HEK293 (cell line): Measurements from ENCODE around the gene ZSCAN9.

Experiments used
- CTCF ChIA-PET: fragments of 350-600 bp; formaldehyde crosslinking; extraction: SDS; loops from one replicate; lab custom pipeline; 2021; ENCODE audit warnings: antibody characterized with exemption; lab: Yijun Ruan, JAX
- POLR2A ChIA-PET: fragments of 300-600 bp; formaldehyde crosslinking; extraction: SDS; loops from one replicate; lab custom pipeline; 2020; ENCODE audit warnings: antibody characterized with exemption, inconsistent platforms; lab: Yijun Ruan, JAX
- H3K27ac ChIP-seq: fragments of 200-500 bp; sonication (Bioruptor generic); 2 replicates; pipeline ENCODE4 v1.5.1; 2014; ENCODE audit warnings: low read depth, low read length, control low read depth, inconsistent platforms; ENCODE audit errors: extremely low read depth
- H3K36me3 ChIP-seq, 2 experiments: fragments of 200-500 bp in 1 of 2; sonication (Bioruptor generic) in 1 of 2; 1 replicate in 1 of 2; 2 replicates in 1 of 2; pipeline ENCODE4 v1.5.1; 2014 to 2017; ENCODE audit warnings: inconsistent platforms in 2 of 2, low read length in 2 of 2; ENCODE audit not compliant: control insufficient read depth in 2 of 2, insufficient read depth in 1 of 2
- H3K4me1 ChIP-seq: fragments of 200-500 bp; sonication (Bioruptor generic); 2 replicates; pipeline ENCODE4 v1.5.1; 2014; ENCODE audit warnings: mild to moderate bottlenecking, low read length, inconsistent platforms; ENCODE audit not compliant: control insufficient read depth, insufficient read depth
- H3K4me3 ChIP-seq: 2 replicates; pipeline ENCODE4 v1.5.1; 2011; ENCODE audit warnings: low read depth, mild to moderate bottlenecking, control low read depth, low read length, moderate library complexity
- H3K9me3 ChIP-seq: fragments of 200-500 bp; sonication (Bioruptor generic); 2 replicates; pipeline ENCODE4 v1.5.1; 2014; ENCODE audit warnings: low read depth, low read length, inconsistent platforms; ENCODE audit not compliant: control insufficient read depth, insufficient read depth
- EGR2 ChIP-seq: fragments of 450-650 bp; formaldehyde crosslinking; IDR thresholded peaks from 2 replicates; pipeline ENCODE4 v1.5.1; 2016; ENCODE audit warnings: low read depth, missing biosample characterization, missing genetic modification characterization
- KLF1 ChIP-seq: fragments of 450-650 bp; formaldehyde crosslinking; IDR thresholded peaks from 2 replicates; pipeline ENCODE4 v1.5.1; 2016; ENCODE audit warnings: missing biosample characterization, missing genetic modification characterization
- KLF16 ChIP-seq: fragments of 450-650 bp; formaldehyde crosslinking; IDR thresholded peaks from 2 replicates; pipeline ENCODE4 v1.5.1; 2017; ENCODE audit warnings: missing biosample characterization, missing genetic modification characterization
- KLF9 ChIP-seq: fragments of 450-650 bp; formaldehyde crosslinking; IDR thresholded peaks from 2 replicates; pipeline ENCODE4 v1.5.1; 2016; ENCODE audit warnings: missing biosample characterization, missing genetic modification characterization, low read depth
- MZF1 ChIP-seq: fragments of 450-650 bp; formaldehyde crosslinking; IDR thresholded peaks from 2 replicates; pipeline ENCODE4 v1.5.1; 2017; ENCODE audit warnings: missing biosample characterization, missing genetic modification characterization, borderline replicate concordance
- SCRT2 ChIP-seq: fragments of 450-650 bp; formaldehyde crosslinking; IDR thresholded peaks from 2 replicates; pipeline ENCODE4 v1.5.1; 2016; ENCODE audit warnings: missing biosample characterization, missing genetic modification characterization
- ZBTB17 ChIP-seq: fragments of 450-650 bp; formaldehyde crosslinking; IDR thresholded peaks from 2 replicates; pipeline ENCODE4 v1.5.1; 2016; ENCODE audit warnings: missing biosample characterization, missing genetic modification characterization
- ZBTB20 ChIP-seq: fragments of 450-650 bp; formaldehyde crosslinking; IDR thresholded peaks from 2 replicates; pipeline ENCODE4 v1.5.1; 2016; ENCODE audit warnings: missing biosample characterization, missing genetic modification characterization
- ZBTB44 ChIP-seq: fragments of 450-650 bp; IDR thresholded peaks from 2 replicates; pipeline ENCODE4 v1.5.1; 2018; ENCODE audit warnings: missing biosample characterization, mild to moderate bottlenecking, missing genetic modification characterization
- ZEB2 ChIP-seq: fragments of 450-650 bp; formaldehyde crosslinking; IDR thresholded peaks from 2 replicates; pipeline ENCODE4 v1.5.1; 2016; ENCODE audit warnings: missing biosample characterization, missing genetic modification characterization
- ZNF121 ChIP-seq: fragments of 450-650 bp; formaldehyde crosslinking; IDR thresholded peaks from 2 replicates; pipeline ENCODE4 v1.5.1; 2016; ENCODE audit warnings: missing biosample characterization, missing genetic modification characterization
- ZNF155 ChIP-seq: fragments of 450-650 bp; formaldehyde crosslinking; IDR thresholded peaks from 2 replicates; pipeline ENCODE4 v1.5.1; 2016; ENCODE audit warnings: missing biosample characterization, missing genetic modification characterization
- ZNF335 ChIP-seq: fragments of 450-650 bp; formaldehyde crosslinking; conservative IDR thresholded peaks from 2 replicates; pipeline ENCODE4 v1.5.1; 2016; ENCODE audit warnings: missing biosample characterization, missing genetic modification characterization
- ZNF37A ChIP-seq: fragments of 450-650 bp; IDR thresholded peaks from 2 replicates; pipeline ENCODE4 v1.5.1; 2018; ENCODE audit warnings: missing biosample characterization, missing genetic modification characterization
- ZNF391 ChIP-seq: fragments of 450-650 bp; formaldehyde crosslinking; IDR thresholded peaks from 2 replicates; pipeline ENCODE4 v1.5.1; 2016; ENCODE audit warnings: low read depth, missing biosample characterization, missing genetic modification characterization, borderline replicate concordance
- ZNF394 ChIP-seq: fragments of 450-650 bp; formaldehyde crosslinking; IDR thresholded peaks from 2 replicates; pipeline ENCODE4 v1.5.1; 2016; ENCODE audit warnings: missing biosample characterization, missing genetic modification characterization, mild to moderate bottlenecking, moderate library complexity, borderline replicate concordance
- ZNF623 ChIP-seq: fragments of 450-650 bp; formaldehyde crosslinking; IDR thresholded peaks from 2 replicates; pipeline ENCODE4 v1.5.1; 2016; ENCODE audit warnings: missing biosample characterization, missing genetic modification characterization
- ZNF629 ChIP-seq: fragments of 450-650 bp; formaldehyde crosslinking; IDR thresholded peaks from 2 replicates; pipeline ENCODE4 v1.5.1; 2017; ENCODE audit warnings: missing biosample characterization, missing genetic modification characterization
- ZNF660 ChIP-seq: fragments of 450-650 bp; IDR thresholded peaks from 2 replicates; pipeline ENCODE4 v1.5.1; 2018; ENCODE audit warnings: missing biosample characterization, mild to moderate bottlenecking, missing genetic modification characterization
- ZNF76 ChIP-seq: fragments of 450-650 bp; formaldehyde crosslinking; IDR thresholded peaks from 2 replicates; pipeline ENCODE4; 2016; ENCODE audit warnings: low read depth, missing biosample characterization, missing genetic modification characterization, borderline replicate concordance
- TF ChIP-seq, protein P1 (sequence below): fragments of 450-650 bp; formaldehyde crosslinking; IDR thresholded peaks from 2 replicates; pipeline ENCODE4 v1.5.1; 2017; ENCODE audit warnings: missing biosample characterization, missing genetic modification characterization
- TF ChIP-seq, protein P2 (sequence below): fragments of 450-650 bp; formaldehyde crosslinking; IDR thresholded peaks from 2 replicates; pipeline ENCODE4 v1.5.1; 2017; ENCODE audit warnings: missing biosample characterization, missing genetic modification characterization
- TF ChIP-seq, protein P3 (sequence below): fragments of 450-650 bp; formaldehyde crosslinking; IDR thresholded peaks from 2 replicates; pipeline ENCODE4 v1.5.1; 2016; ENCODE audit warnings: missing biosample characterization, missing genetic modification characterization

ZSCAN9 gene

DNA sequence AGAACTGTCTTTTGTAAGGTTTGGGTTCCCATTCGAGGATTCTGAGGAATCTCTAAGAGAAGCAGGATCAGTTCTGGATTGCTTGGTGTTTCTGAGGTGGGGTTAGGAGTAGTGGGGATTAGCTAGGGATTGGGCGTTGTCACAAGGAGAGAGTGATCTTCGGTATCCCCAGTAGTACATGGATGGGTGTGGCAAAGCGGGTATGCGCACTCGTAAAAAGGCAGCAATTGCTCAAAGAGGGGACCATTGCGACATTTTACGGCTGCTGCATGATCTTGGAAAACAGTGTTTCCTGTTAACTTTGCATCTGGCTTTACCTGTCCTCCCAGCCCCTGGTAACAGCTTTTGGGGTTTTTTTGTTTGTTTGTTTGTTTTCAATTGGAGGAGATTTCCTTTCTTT, 9.7 kb upstream of the ZSCAN9 start:
- no peaks in the 10 kb centered on the region for H3K9me3 ChIP-seq
- TF ChIP-seq, protein P1, sequence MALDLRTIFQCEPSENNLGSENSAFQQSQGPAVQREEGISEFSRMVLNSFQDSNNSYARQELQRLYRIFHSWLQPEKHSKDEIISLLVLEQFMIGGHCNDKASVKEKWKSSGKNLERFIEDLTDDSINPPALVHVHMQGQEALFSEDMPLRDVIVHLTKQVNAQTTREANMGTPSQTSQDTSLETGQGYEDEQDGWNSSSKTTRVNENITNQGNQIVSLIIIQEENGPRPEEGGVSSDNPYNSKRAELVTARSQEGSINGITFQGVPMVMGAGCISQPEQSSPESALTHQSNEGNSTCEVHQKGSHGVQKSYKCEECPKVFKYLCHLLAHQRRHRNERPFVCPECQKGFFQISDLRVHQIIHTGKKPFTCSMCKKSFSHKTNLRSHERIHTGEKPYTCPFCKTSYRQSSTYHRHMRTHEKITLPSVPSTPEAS: no peak
- TF ChIP-seq ZNF37A (tag by site-specific recombination) (no peak), KLF1 (tag by site-specific recombination) (peak; percentile 83), ZNF623 (tag by site-specific recombination) (no peak), MZF1 (tag by site-specific recombination) (peak; percentile 73; the same call in 1 of the 2 replicates), ZBTB44 (tag by site-specific recombination) (0 out of 2 replicates have a peak, but pooled peaks have one; percentile 10), KLF9 (tag by site-specific recombination) (0 out of 2 replicates have a peak, but pooled peaks have one; percentile 18)

GRCh38 chr6:28217890-28218289, 7.2 kb upstream of the ZSCAN9 start:
- CTCF ChIA-PET: interaction anchor here (0.9 to 1.0 kb wide), 2 partner anchors 29 to 49 kb away, joined by 4 to 7 read pairs; partner anchors contain the start of gene ZSCAN26
- Histone ChIP-seq H3K36me3 (no peaks in the 10 kb centered on the region), H3K27ac (no peak overlapping the region), H3K9me3 (no peaks in the 10 kb centered on the region), H3K4me1 (no peaks in the 10 kb centered on the region; the same call in 1 of the 2 replicates), H3K4me3 (no peak overlapping the region)
- no peak for TF ChIP-seq ZNF391 (tag by site-specific recombination)
- no peak for TF ChIP-seq ZNF155
- no peak for TF ChIP-seq ZNF629 (tag by site-specific recombination)
- peak; percentile 87 for TF ChIP-seq SCRT2
- POLR2A ChIA-PET: interaction anchor here (0.7 to 2.4 kb wide), 20 partner anchors 9 to 876 kb away, joined by 3 to 18 read pairs (median 6); partner anchors contain the start of genes PGBD1, ZKSCAN4, ZKSCAN8 and ZSCAN16

More for the DNA sequence above, 9.7 kb upstream of the ZSCAN9 start:
- POLR2A ChIA-PET: interaction anchor here (1.1 kb wide), 1 partner anchor 74 kb away, joined by 3 read pairs; the partner anchor contains the start of gene ZKSCAN8
- no peaks in the 10 kb centered on the region for H3K36me3 ChIP-seq
- H3K27ac ChIP-seq: no peak overlapping the region
- H3K4me3 ChIP-seq: no peak overlapping the region
- H3K4me1 ChIP-seq: no peaks in the 10 kb centered on the region; the same call in 1 of the 2 replicates
- CTCF ChIA-PET: interaction anchor here (2.0 kb wide), 1 partner anchor 141 kb away, joined by 5 read pairs; no protein-coding TSS in a partner anchor

DNA sequence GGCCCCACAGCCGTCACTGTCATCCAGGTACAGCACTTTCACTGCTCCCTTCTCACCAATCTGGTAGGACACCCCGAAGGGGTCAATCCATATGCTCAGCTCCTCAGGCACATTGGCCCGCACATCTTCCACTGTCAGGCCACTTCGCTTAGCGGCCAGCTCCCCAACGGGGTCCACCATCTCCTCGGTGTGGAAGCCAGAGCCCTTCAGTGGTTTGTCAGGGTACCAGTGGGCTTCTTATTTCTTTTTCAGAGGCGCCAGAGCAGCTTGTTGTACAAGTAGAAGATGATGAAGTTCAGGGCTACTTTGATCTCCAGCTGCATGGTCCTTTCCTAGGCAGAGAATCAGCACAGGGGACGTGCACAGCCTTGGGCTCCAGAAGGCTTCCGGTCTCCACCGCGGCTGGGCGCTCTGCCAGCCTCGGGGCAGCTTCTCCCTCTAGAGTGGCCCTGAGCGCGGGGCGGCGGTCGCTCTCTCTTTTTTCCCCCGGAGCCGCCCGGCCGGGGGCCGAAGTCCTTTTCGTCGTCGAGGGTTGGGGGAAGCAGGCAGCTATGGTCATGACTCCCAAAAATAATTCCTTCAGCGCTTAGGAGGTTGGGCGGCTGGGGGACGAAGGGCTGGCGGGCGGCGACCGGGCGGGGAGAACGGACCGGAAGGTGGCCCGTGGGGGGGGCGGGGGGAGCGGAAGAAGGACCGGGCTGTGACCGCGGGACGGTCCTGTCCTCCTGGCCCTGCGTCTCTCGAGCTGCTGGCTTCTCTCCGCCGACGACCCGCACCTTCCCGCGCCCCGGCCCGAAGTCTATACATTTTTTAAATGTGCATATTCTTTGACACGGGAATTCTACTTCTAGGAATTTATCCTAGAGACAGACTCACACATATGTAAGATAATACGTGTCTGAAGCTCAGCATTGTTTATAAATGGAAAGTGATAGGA, 6.5 kb upstream of the ZSCAN9 start:
- peak overlapping the region; percentile 63; the same call in 1 of the 2 replicates for H3K27ac ChIP-seq
- no peaks in the 10 kb centered on the region for H3K36me3 ChIP-seq
- no peaks in the 10 kb centered on the region for H3K9me3 ChIP-seq
- ChIA-PET POLR2A (interaction anchor here (0.5 to 2.4 kb wide), 26 partner anchors 9 to 1067 kb away, joined by 3 to 18 read pairs (median 4); partner anchors contain the start of genes PGBD1, ZKSCAN4, ZKSCAN8 and ZSCAN16), CTCF (interaction anchor here (0.6 to 1.0 kb wide), 5 partner anchors 8 to 485 kb away, joined by 3 to 7 read pairs (median 4); partner anchors contain the start of gene ZSCAN26)
- no peaks in the 10 kb centered on the region; the same call in 1 of the 2 replicates for H3K4me1 ChIP-seq
- peak overlapping the region; percentile 67 for H3K4me3 ChIP-seq
- no peak for TF ChIP-seq EGR2 (tag by site-specific recombination)
- TF ChIP-seq ZNF660: 0 out of 2 replicates have a peak, but pooled peaks have one; percentile 45
- TF ChIP-seq, protein P2, sequence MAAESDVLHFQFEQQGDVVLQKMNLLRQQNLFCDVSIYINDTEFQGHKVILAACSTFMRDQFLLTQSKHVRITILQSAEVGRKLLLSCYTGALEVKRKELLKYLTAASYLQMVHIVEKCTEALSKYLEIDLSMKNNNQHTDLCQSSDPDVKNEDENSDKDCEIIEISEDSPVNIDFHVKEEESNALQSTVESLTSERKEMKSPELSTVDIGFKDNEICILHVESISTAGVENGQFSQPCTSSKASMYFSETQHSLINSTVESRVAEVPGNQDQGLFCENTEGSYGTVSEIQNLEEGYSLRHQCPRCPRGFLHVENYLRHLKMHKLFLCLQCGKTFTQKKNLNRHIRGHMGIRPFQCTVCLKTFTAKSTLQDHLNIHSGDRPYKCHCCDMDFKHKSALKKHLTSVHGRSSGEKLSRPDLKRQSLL: peak; percentile 67
- TF ChIP-seq ZBTB17 (tag by site-specific recombination): peak; percentile 52
- TF ChIP-seq, protein P3, sequence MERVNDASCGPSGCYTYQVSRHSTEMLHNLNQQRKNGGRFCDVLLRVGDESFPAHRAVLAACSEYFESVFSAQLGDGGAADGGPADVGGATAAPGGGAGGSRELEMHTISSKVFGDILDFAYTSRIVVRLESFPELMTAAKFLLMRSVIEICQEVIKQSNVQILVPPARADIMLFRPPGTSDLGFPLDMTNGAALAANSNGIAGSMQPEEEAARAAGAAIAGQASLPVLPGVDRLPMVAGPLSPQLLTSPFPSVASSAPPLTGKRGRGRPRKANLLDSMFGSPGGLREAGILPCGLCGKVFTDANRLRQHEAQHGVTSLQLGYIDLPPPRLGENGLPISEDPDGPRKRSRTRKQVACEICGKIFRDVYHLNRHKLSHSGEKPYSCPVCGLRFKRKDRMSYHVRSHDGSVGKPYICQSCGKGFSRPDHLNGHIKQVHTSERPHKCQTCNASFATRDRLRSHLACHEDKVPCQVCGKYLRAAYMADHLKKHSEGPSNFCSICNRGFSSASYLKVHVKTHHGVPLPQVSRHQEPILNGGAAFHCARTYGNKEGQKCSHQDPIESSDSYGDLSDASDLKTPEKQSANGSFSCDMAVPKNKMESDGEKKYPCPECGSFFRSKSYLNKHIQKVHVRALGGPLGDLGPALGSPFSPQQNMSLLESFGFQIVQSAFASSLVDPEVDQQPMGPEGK (tag by site-specific recombination): peak; percentile 77
- TF ChIP-seq ZEB2: peak; percentile 63; the same call in 1 of the 2 replicates
- TF ChIP-seq KLF16 (tag by site-specific recombination): no peak
- TF ChIP-seq ZNF335: peak; percentile 1
- TF ChIP-seq ZNF394 (tag by site-specific recombination): peak; percentile 97
- peak; percentile 9; the same call in 1 of the 2 replicates for TF ChIP-seq ZBTB20
- TF ChIP-seq ZNF76: no peak
- no peak for TF ChIP-seq ZNF391 (tag by site-specific recombination)
- no peak for TF ChIP-seq ZNF121 (tag by site-specific recombination)
